GM12891 (cell line): Measurements from ENCODE around the gene BHLHA15.

Source experiments
- PAX5 ChIP-seq: IDR thresholded peaks from 2 replicates; pipeline ENCODE4 v1.6.1; 2011; ENCODE audit warnings: low read length, moderate library complexity, mild to moderate bottlenecking; ENCODE audit not compliant: insufficient read depth, severe bottlenecking
- POLR2A ChIP-seq: IDR thresholded peaks from 2 replicates; pipeline ENCODE4 v1.6.1; 2011; ENCODE audit warnings: low read depth, low read length, control low read depth
- POLR2AphosphoS5 ChIP-seq: IDR thresholded peaks from 2 replicates; pipeline ENCODE4 v1.6.1; 2011; ENCODE audit warnings: low read depth, low read length, control low read depth
- POU2F2 ChIP-seq: IDR thresholded peaks from 2 replicates; pipeline ENCODE4 v1.6.1; 2011; ENCODE audit warnings: low read depth, mild to moderate bottlenecking, control low read depth, low read length, moderate library complexity

- TF ChIP-seq POLR2A (no peak), POLR2AphosphoS5 (no peak), PAX5 (no peak), POU2F2 (no peak)
Observed at GRCh38 chr7:98187138-98187502, 24.1 kb upstream of the BHLHA15 start.
